ENCODE results near the gene ASB15.
"Not testable (repeated sequence)": the region's sequence is repeated elsewhere in the genome, so short reads cannot be mapped to it uniquely, and the experiment has no call there.

The ASB15 gene

GRCh38 chr7:123601530-123601929 lies at the start of gene ASB15:
TSS of gene ASB15 (plus strand) at chr7:123601821. CDS start at chr7:123614503, 12,682 bp downstream.
- no peak for DNase-seq (ENCODE audit: low read depth in 2 of 3, low spot score in 1 of 3)

GRCh38 chr7:123552134-123552533 lies 49.5 kb upstream of the ASB15 start:
- not testable (repeated sequence) for DNase-seq (ENCODE audit: low read depth in 2 of 3, low spot score in 1 of 3)

- DNase-seq (ENCODE audit: low read depth in 2 of 3, low spot score in 1 of 3): no peak
These were observed 49.0 kb upstream of the ASB15 start for GRCh38 chr7:123552641-123553040.

- no peak for DNase-seq (ENCODE audit: low read depth in 2 of 3, low spot score in 1 of 3)
These were observed 48.5 kb upstream of the ASB15 start for GRCh38 chr7:123553159-123553558.

- no peak for DNase-seq (ENCODE audit: low read depth in 2 of 3, low spot score in 1 of 3)
These were observed 46.1 kb upstream of the ASB15 start for GRCh38 chr7:123555484-123555883.

GRCh38 chr7:123557016-123557397 lies 44.6 kb upstream of the ASB15 start:
- no peak for DNase-seq (ENCODE audit: low read depth in 2 of 3, low spot score in 1 of 3)

- peak; percentile 92 to 99 (median 93) for DNase-seq (ENCODE audit: low read depth in 2 of 3, low spot score in 1 of 3)
These were observed 44.0 kb upstream of the ASB15 start, which contains the start of gene NDUFA5 for GRCh38 chr7:123557398-123558288. TSS of gene NDUFA5 (minus strand) at chr7:123557818. CDS start at chr7:123557795, 23 bp downstream.

GRCh38 chr7:123558289-123558874 lies 43.2 kb upstream of the ASB15 start:
- DNase-seq (ENCODE audit: low read depth in 2 of 3, low spot score in 1 of 3): no peak

- no peak for DNase-seq (ENCODE audit: low read depth in 2 of 3, low spot score in 1 of 3)
These were observed 39.5 kb upstream of the ASB15 start for GRCh38 chr7:123562121-123562520.

- DNase-seq (ENCODE audit: low read depth in 2 of 3, low spot score in 1 of 3): no peak
These were observed 32.1 kb upstream of the ASB15 start for GRCh38 chr7:123569352-123570010.

GRCh38 chr7:123570390-123571182 lies 31.0 kb upstream of the ASB15 start:
- no peak for DNase-seq (ENCODE audit: low read depth in 2 of 3, low spot score in 1 of 3)

- no peak for DNase-seq (ENCODE audit: low read depth in 2 of 3, low spot score in 1 of 3)
These were observed 30.4 kb upstream of the ASB15 start for GRCh38 chr7:123571187-123571586.

GRCh38 chr7:123571684-123572083 lies 29.9 kb upstream of the ASB15 start:
- no peak for DNase-seq (ENCODE audit: low read depth in 2 of 3, low spot score in 1 of 3)

GRCh38 chr7:123573341-123573740 lies 28.3 kb upstream of the ASB15 start:
- DNase-seq (ENCODE audit: low read depth in 2 of 3, low spot score in 1 of 3): no peak

GRCh38 chr7:123573896-123574467 lies 27.6 kb upstream of the ASB15 start:
- DNase-seq (ENCODE audit: low read depth in 2 of 3, low spot score in 1 of 3): no peak

- DNase-seq (ENCODE audit: low read depth in 2 of 3, low spot score in 1 of 3): no peak
These were observed 22.2 kb upstream of the ASB15 start for GRCh38 chr7:123579416-123579815.

- DNase-seq (ENCODE audit: low read depth in 2 of 3, low spot score in 1 of 3): no peak
These were observed 21.0 kb upstream of the ASB15 start for GRCh38 chr7:123580406-123581161.

- DNase-seq (ENCODE audit: low read depth in 2 of 3, low spot score in 1 of 3): no peak
These were observed 20.5 kb upstream of the ASB15 start for GRCh38 chr7:123581162-123581459.

GRCh38 chr7:123583821-123584220 lies 17.8 kb upstream of the ASB15 start:
- DNase-seq (ENCODE audit: low read depth in 2 of 3, low spot score in 1 of 3): no peak

GRCh38 chr7:123588376-123588775 lies 13.2 kb upstream of the ASB15 start:
- no peak for DNase-seq (ENCODE audit: low read depth in 2 of 3, low spot score in 1 of 3)
